CD4-positive, alpha-beta memory T cell (primary cell): ENCODE data around the gene RGS19. TPM values are rescaled to one million over a fixed set of nuclear protein-coding genes. Genes with fewer than 3 reads are reported as not detected.

Source experiments
- CTCF ChIA-PET: fragments of 350-600 bp; sonication (Branson Sonifier 250); formaldehyde crosslinking; loops from one replicate; lab custom pipeline; 2021; ENCODE audit warnings: inconsistent platforms; ENCODE audit not compliant: partially characterized antibody; lab: Charles Lee
- POLR2A ChIA-PET: fragments of 350-600 bp; sonication (Branson Sonifier 250); formaldehyde crosslinking; loops from one replicate; lab custom pipeline; 2021; ENCODE audit not compliant: partially characterized antibody; lab: Charles Lee
- DNase-seq, 5 donors: peaks; one replicate each; pipeline versions ENCODE4 v3.0.0 to v3.0.0-alpha.2; 2020 to 2022; ENCODE audit warnings: mixed read lengths in 1 of 5
- H3K27ac ChIP-seq: one replicate; pipeline ENCODE4 v1.7.0; 2013; ENCODE audit warnings: low read depth, low read length
- H3K27me3 ChIP-seq: 2 replicates; pipeline ENCODE4 v1.7.0; 2013; ENCODE audit warnings: mild to moderate bottlenecking, low read length, moderate library complexity; ENCODE audit not compliant: insufficient read depth
- H3K36me3 ChIP-seq: 2 replicates; pipeline ENCODE4 v1.7.0; 2013; ENCODE audit warnings: mild to moderate bottlenecking, low read length, moderate library complexity; ENCODE audit not compliant: insufficient read depth
- H3K4me1 ChIP-seq: 2 replicates; pipeline ENCODE4 v1.7.0; 2013; ENCODE audit warnings: mild to moderate bottlenecking, low read length, moderate library complexity; ENCODE audit not compliant: insufficient read depth
- H3K4me3 ChIP-seq, 2 donors: one replicate each; pipeline ENCODE4 v1.7.0; 2013; ENCODE audit warnings: low read length in 2 of 2, mild to moderate bottlenecking in 1 of 2
- H3K9me3 ChIP-seq, 2 donors: one replicate each; pipeline ENCODE4 v1.7.0; 2013; ENCODE audit warnings: low read length in 2 of 2, control low read depth in 1 of 2; ENCODE audit not compliant: control insufficient read depth in 1 of 2
- H3K27ac Mint-ChIP-seq, 7 donors: one replicate each; pipeline ENCODE4 v1.8.0; 2020 to 2021; ENCODE audit warnings: mixed read lengths in 7 of 7, mild to moderate bottlenecking in 6 of 7, inconsistent platforms in 3 of 7, moderate library complexity in 3 of 7
- H3K27me3 Mint-ChIP-seq, 2 donors: one replicate each; pipeline ENCODE4 v1.8.0; 2020 to 2021; ENCODE audit warnings: mixed read lengths in 2 of 2
- H3K36me3 Mint-ChIP-seq, 2 donors: one replicate each; pipeline ENCODE4 v1.8.0; 2020 to 2021; ENCODE audit warnings: mixed read lengths in 2 of 2, inconsistent platforms in 1 of 2, mild to moderate bottlenecking in 1 of 2
- H3K4me1 Mint-ChIP-seq, 4 donors: one replicate each; pipeline ENCODE4 v1.8.0; 2020 to 2021; ENCODE audit warnings: mixed read lengths in 4 of 4, mild to moderate bottlenecking in 1 of 4
- H3K4me3 Mint-ChIP-seq, 8 donors: one replicate each; pipeline ENCODE4 v1.8.0; 2020 to 2021; ENCODE audit warnings: mixed read lengths in 8 of 8, mild to moderate bottlenecking in 7 of 8, moderate library complexity in 6 of 8, inconsistent platforms in 3 of 8
- H3K9me3 Mint-ChIP-seq, 8 donors: one replicate each; pipeline ENCODE4 v1.8.0; 2020 to 2021; ENCODE audit warnings: mixed read lengths in 8 of 8, mild to moderate bottlenecking in 5 of 8, inconsistent platforms in 3 of 8, moderate library complexity in 1 of 8
- intact Hi-C: fragments of 100-400 bp; cut with micrococcal nuclease; formaldehyde crosslinking; loops from one replicate; pipeline ENCODE4 v1.15.1; 2023
- microRNA-seq: library from miRNA; unstranded; fragments of <30 nt; microRNA quantifications from one replicate; pipeline ENCODE4 v1.2.0, GENCODE V29; 2021; ENCODE audit warnings: borderline replicate concordance, borderline number of aligned reads, borderline microRNAs expressed, mixed read lengths
- polyA plus RNA-seq, 2 donors: library from polyadenylated mRNA; unstranded; fragments of 300-500 nt; fragmentation: Illumina TruSeq; gene quantifications; one replicate each; pipeline ENCODE4 v1.2.3, GENCODE V29; 2021
- total RNA-seq, 2 experiments: library from RNA; stranded (reverse); gene quantifications; one replicate each; pipeline ENCODE4 v1.2.3, GENCODE V29; 2021

Gene RGS19
- total and polyA plus RNA-seq, 4 experiments from 2014 or later: 35.0 to 116 (median 74.0) TPM

DNA sequence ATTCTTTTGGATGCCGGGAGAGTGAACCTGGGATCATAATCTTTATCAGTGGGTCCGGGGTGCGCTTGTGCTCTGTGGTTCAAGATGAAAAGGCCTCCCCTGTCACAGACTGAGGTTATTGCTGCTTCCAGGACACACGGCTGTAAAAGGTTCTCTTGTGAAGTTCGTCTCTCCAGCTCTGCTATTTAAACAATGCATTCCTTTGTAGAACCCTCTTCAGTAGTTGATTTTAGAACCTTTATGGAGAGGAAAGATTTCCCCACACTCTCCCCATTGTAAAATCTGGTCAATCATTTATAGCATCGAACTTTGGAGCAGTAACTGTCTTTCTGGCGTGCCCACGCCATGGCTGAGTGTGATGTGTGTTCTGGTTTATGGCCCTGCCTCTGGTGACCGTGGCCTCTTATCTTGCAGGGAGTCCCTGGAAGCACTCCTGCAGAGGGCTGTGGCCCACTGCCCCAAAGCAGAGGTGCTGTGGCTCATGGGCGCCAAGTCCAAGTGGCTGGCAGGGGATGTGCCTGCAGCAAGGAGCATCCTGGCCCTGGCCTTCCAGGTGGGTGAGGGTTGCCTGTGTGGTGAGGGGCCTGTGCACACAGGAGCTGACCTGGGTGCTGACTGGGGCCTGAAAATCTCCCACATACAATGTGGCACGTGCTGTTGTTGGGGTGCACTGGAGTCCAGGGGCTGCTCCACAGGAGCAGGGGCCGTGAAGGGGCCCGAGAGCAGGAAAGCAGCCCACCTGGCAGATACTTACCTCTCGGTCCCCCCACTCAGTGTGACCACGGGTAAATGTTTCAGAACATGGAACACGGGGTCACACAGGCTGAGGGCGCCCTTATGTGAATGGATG, 55.0 kb downstream of the RGS19 start:
- H3K36me3 ChIP-seq: peaks cover 80% of the 10 kb centered on the region
- no peak overlapping the region for H3K27ac ChIP-seq
- H3K4me3 ChIP-seq: no peak overlapping the region
- H3K27ac Mint-ChIP-seq: no peak overlapping the region
- no peaks in the 10 kb centered on the region for H3K4me1 ChIP-seq
- H3K9me3 Mint-ChIP-seq: peaks cover 0 to 2% (median 0%) of the 10 kb centered on the region in 8 donors
- DNase-seq: no peak
- no peaks in the 10 kb centered on the region for H3K9me3 ChIP-seq
- ChIA-PET CTCF (interaction anchor here (0.7 to 1.6 kb wide), 2 partner anchors 14 to 15 kb away, joined by 3 to 4 read pairs; no protein-coding TSS in a partner anchor), POLR2A (interaction anchor here (1.3 kb wide), 1 partner anchor 9 kb away, joined by 6 read pairs; no protein-coding TSS in a partner anchor)
- intact Hi-C loops: no loop called here
- H3K4me1 Mint-ChIP-seq: peaks cover 0 to 5% (median 0%) of the 10 kb centered on the region in 4 donors
- no peaks in the 10 kb centered on the region for H3K27me3 Mint-ChIP-seq
- no peak overlapping the region for H3K4me3 Mint-ChIP-seq
- peaks cover 71 to 72% of the 10 kb centered on the region in 2 donors for H3K36me3 Mint-ChIP-seq
- no peaks in the 10 kb centered on the region for H3K27me3 ChIP-seq

DNA sequence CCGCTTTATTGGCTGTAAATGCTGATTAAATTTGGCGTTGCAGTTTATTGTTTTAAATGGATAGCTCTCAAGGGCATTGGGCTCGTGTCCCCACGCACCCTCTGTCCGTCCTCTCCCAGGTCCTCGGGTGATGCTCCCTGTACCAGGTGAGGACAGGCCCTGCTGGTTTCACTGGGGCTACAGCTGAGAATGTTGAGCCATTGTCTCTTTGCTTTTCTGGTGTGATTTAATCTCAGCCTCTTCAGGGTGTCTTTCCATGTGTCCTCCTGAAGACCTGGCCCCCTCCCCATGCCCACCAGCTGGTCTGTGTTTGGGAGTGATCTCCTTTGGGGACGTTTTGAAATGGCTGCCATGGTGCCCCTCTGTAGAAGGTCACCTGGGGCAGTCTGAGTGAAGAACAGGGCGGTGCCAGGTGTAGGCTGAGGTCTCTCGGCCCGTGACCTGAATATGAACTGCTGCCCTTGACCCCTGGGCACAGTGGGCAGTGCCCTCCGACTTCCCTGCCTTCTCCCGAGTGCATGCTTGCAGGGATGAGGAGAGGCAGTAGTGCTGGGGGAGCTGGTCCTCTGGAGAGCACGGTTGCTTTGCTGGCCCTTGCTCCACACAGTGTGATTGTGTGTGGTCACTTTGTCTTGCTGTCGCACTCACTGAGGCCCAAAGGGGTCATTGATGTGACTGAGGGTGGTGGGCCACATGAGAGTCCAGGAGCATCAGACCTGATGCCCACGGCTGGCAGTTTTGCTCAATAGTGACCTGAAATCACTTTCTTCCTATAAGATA, 55.8 kb downstream of the RGS19 start:
- Mint-ChIP-seq H3K4me1 (peaks cover 0 to 8% (median 0%) of the 10 kb centered on the region in 4 donors), H3K27ac (no peak overlapping the region), H3K27me3 (no peaks in the 10 kb centered on the region), H3K4me3 (no peak overlapping the region), H3K36me3 (peaks cover 68 to 74% of the 10 kb centered on the region in 2 donors), H3K9me3 (peaks cover 0 to 2% (median 0%) of the 10 kb centered on the region in 8 donors)
- Histone ChIP-seq H3K4me3 (no peak overlapping the region), H3K9me3 (no peaks in the 10 kb centered on the region), H3K36me3 (peaks cover 84% of the 10 kb centered on the region), H3K4me1 (no peaks in the 10 kb centered on the region), H3K27ac (no peak overlapping the region), H3K27me3 (no peaks in the 10 kb centered on the region)
- POLR2A ChIA-PET: interaction anchor here (1.3 kb wide), 1 partner anchor 10 kb away, joined by 6 read pairs; no protein-coding TSS in a partner anchor
- intact Hi-C loops: no loop called here
- no peak for DNase-seq
- CTCF ChIA-PET: interaction anchor here (0.8 to 1.6 kb wide), 2 partner anchors 9 to 15 kb away, joined by 3 to 4 read pairs; no protein-coding TSS in a partner anchor

Small RNA genes lying within 50 kb of the gene (microRNA-seq; reads per million reads assigned to microRNA genes)
- not detected for gene MIR6813

Other genes with a start within 250 kb of the RGS19 start
- under 1 TPM; 0.28 to 0.87 TPM for gene ZBTB46, start 248.3 kb downstream of the RGS19 start, total RNA-seq
- under 1 TPM in 1 of 2 donors, not detected in 1; 0.09 TPM for gene ZBTB46, start 248.3 kb downstream of the RGS19 start, polyA plus RNA-seq
- not detected for gene ABHD16B, start 218.0 kb downstream of the RGS19 start, total RNA-seq
- not detected for gene ABHD16B, start 218.0 kb downstream of the RGS19 start, polyA plus RNA-seq
- gene TPD52L2, start 214.2 kb downstream of the RGS19 start, total RNA-seq: 10 to 100 TPM; 44.4 to 44.9 TPM
- gene TPD52L2, start 214.2 kb downstream of the RGS19 start, polyA plus RNA-seq: 10 to 100 TPM; 66.4 to 76.1 TPM
- gene DNAJC5, start 184.4 kb downstream of the RGS19 start, total RNA-seq: 10 to 100 TPM; 53.3 to 54.4 TPM
- 1 to 10 TPM; 4.9 to 9.2 TPM for gene DNAJC5, start 184.4 kb downstream of the RGS19 start, polyA plus RNA-seq
- 10 to 100 TPM; 53.7 to 55.1 TPM for gene UCKL1, start 123.1 kb downstream of the RGS19 start, total RNA-seq
- gene UCKL1, start 123.1 kb downstream of the RGS19 start, polyA plus RNA-seq: 10 to 100 TPM; 26.2 to 31.8 TPM
- 10 to 100 TPM; 20.7 to 22.0 TPM for gene ZNF512B, start 109.6 kb downstream of the RGS19 start, total RNA-seq
- 1 to 10 TPM in 1 of 2 donors, under 1 TPM in 1; 0.20 to 1.7 TPM for gene ZNF512B, start 109.6 kb downstream of the RGS19 start, polyA plus RNA-seq
- gene SAMD10, start 99.9 kb downstream of the RGS19 start, total RNA-seq: 1 to 10 TPM; 7.4 to 7.5 TPM
- gene SAMD10, start 99.9 kb downstream of the RGS19 start, polyA plus RNA-seq: 10 to 100 TPM in 1 of 2 donors, 1 to 10 TPM in 1; 9.7 to 13.0 TPM
- gene PRPF6, start 98.4 kb downstream of the RGS19 start, total RNA-seq: 10 to 100 TPM; 86.4 to 88.7 TPM
- gene PRPF6, start 98.4 kb downstream of the RGS19 start, polyA plus RNA-seq: 100 to 1,000 TPM in 1 of 2 donors, 10 to 100 TPM in 1; 63.8 to 101 TPM
- gene C20orf204, start 43.3 kb downstream of the RGS19 start, total RNA-seq: 1 to 10 TPM; 3.7 to 4.1 TPM
- gene C20orf204, start 43.3 kb downstream of the RGS19 start, polyA plus RNA-seq: under 1 TPM in 1 of 2 donors, not detected in 1; 0.22 TPM
- not detected for gene SOX18, start 29.9 kb downstream of the RGS19 start, total RNA-seq
- gene SOX18, start 29.9 kb downstream of the RGS19 start, polyA plus RNA-seq: not detected
- 10 to 100 TPM; 43.3 to 45.9 TPM for gene TCEA2, start 16.3 kb downstream of the RGS19 start, total RNA-seq
- gene TCEA2, start 16.3 kb downstream of the RGS19 start, polyA plus RNA-seq: 10 to 100 TPM; 24.6 to 27.9 TPM
- gene OPRL1, start 564 bp upstream of the RGS19 start, total RNA-seq: 1 to 10 TPM in 1 of 2 experiments, under 1 TPM in 1; 0.87 to 1.1 TPM
- 1 to 10 TPM in 1 of 2 donors, under 1 TPM in 1; 0.68 to 1.1 TPM for gene OPRL1, start 564 bp upstream of the RGS19 start, polyA plus RNA-seq
- under 1 TPM in 1 of 2 experiments, not detected in 1; 0.39 TPM for gene LKAAEAR1, start 4.9 kb upstream of the RGS19 start, total RNA-seq
- under 1 TPM; 0.30 to 0.63 TPM for gene LKAAEAR1, start 4.9 kb upstream of the RGS19 start, polyA plus RNA-seq
- not detected for gene NPBWR2, start 28.0 kb upstream of the RGS19 start, total RNA-seq
- gene NPBWR2, start 28.0 kb upstream of the RGS19 start, polyA plus RNA-seq: not detected
- not detected for gene MYT1, start 84.9 kb upstream of the RGS19 start, total RNA-seq
- gene MYT1, start 84.9 kb upstream of the RGS19 start, polyA plus RNA-seq: not detected
- 100 to 1,000 TPM; 187 to 196 TPM for gene PCMTD2, start 176.2 kb upstream of the RGS19 start, total RNA-seq
- gene PCMTD2, start 176.2 kb upstream of the RGS19 start, polyA plus RNA-seq: 100 to 1,000 TPM in 1 of 2 donors, 10 to 100 TPM in 1; 52.5 to 111 TPM